Gastroesophageal sphincter (tissue), 3 donors: ENCODE data around the gene COQ9.

Experiments
- CTCF ChIP-seq, 4 experiments: fragments of 200-600 bp in 2 of 4; fragments of 450-650 bp in 2 of 4; sonication (generic) in 1 of 4; IDR thresholded peaks; one replicate each; pipeline ENCODE4 v1.5.1; 2017 to 2019; ENCODE audit warnings: antibody characterized with exemption in 4 of 4, mild to moderate bottlenecking in 2 of 4, moderate library complexity in 2 of 4
- POLR2A ChIP-seq, 2 donors: fragments of 450-650 bp; IDR thresholded peaks; one replicate each; pipeline ENCODE4 v1.6.1; 2017; ENCODE audit warnings: antibody characterized with exemption in 2 of 2, mild to moderate bottlenecking in 2 of 2, moderate library complexity in 1 of 2

- TF ChIP-seq CTCF (IDR thresholded peaks at IDR 0.05): no peak
- TF ChIP-seq POLR2A (IDR thresholded peaks at IDR 0.05): no peak
Observed at GRCh38 chr16:57501492-57501891, 54.2 kb downstream of the COQ9 start.
